OCI-LY7 (cell line): ENCODE results near the gene SRSF5. TPM values are rescaled to one million over a fixed set of nuclear protein-coding genes. Genes with fewer than 3 reads are reported as not detected.
A peak's percentile ranks its signal among the peaks of the same experiment; 100 is the strongest.
"Not testable (repeated sequence)": the region's sequence is repeated elsewhere in the genome, so short reads cannot be mapped to it uniquely, and the experiment has no call there.

ENCODE experiments used
- Bru-seq: library from RNA; stranded (reverse); fragments of 400-500 nt; gene quantifications from one replicate; lab custom pipeline; 2021; lab: Mats Ljungman, UMichigan
- BruChase-seq, 2 experiments: library from RNA; stranded (reverse); fragments of 400-500 nt; gene quantifications; one replicate each; lab custom pipeline; 2021; lab: Mats Ljungman, UMichigan
- BruUV-seq: library from RNA; stranded (reverse); fragments of 400-500 nt; replicated peaks from 2 replicates; lab custom pipeline; 2021; lab: Mats Ljungman, UMichigan
- CTCF ChIA-PET: fragments of 300-600 bp; sonication (Branson Sonifier 250); formaldehyde crosslinking; loops from one replicate; lab custom pipeline; 2022; ENCODE audit warnings: antibody characterized with exemption; ENCODE audit not compliant: unreplicated experiment; lab: Charles Lee
- POLR2A ChIA-PET: fragments of 300-600 bp; sonication (Branson Sonifier 250); formaldehyde crosslinking; loops from one replicate; lab custom pipeline; 2022; ENCODE audit warnings: antibody characterized with exemption; lab: Charles Lee
- DNase-seq: peaks from one replicate; pipeline ENCODE4 v3.0.0-alpha.2; 2015; ENCODE audit warnings: low spot score
- H2AFZ ChIP-seq: fragments of 200-600 bp; sonication (generic), shearing (Covaris generic); 2 replicates; pipeline ENCODE4 v1.6.1; 2014; ENCODE audit warnings: mild to moderate bottlenecking, antibody characterized with exemption, low read length, moderate library complexity
- H3K27ac ChIP-seq: fragments of 200-600 bp; sonication (generic); 2 replicates; pipeline ENCODE4 v1.5.1; 2014; ENCODE audit warnings: mixed run types, low read depth, mild to moderate bottlenecking, moderate library complexity, low read length, inconsistent platforms; ENCODE audit not compliant: poor library complexity, severe bottlenecking
- H3K36me3 ChIP-seq: fragments of 200-600 bp; sonication (generic); 2 replicates; pipeline ENCODE4 v1.6.1; 2014; ENCODE audit warnings: mild to moderate bottlenecking, antibody characterized with exemption, low read length, moderate library complexity, mixed read lengths; ENCODE audit not compliant: insufficient read depth
- H3K4me1 ChIP-seq: fragments of 200-600 bp; sonication (generic); 2 replicates; pipeline ENCODE4 v1.5.1; 2014; ENCODE audit warnings: mild to moderate bottlenecking, low read length; ENCODE audit not compliant: insufficient read depth, poor library complexity, severe bottlenecking
- H3K4me2 ChIP-seq: fragments of 200-600 bp; sonication (generic); 2 replicates; pipeline ENCODE4 v1.6.1; 2014; ENCODE audit warnings: mild to moderate bottlenecking, low read length
- H3K4me3 ChIP-seq: fragments of 200-600 bp; sonication (generic); 2 replicates; pipeline ENCODE4 v1.5.1; 2014; ENCODE audit warnings: mild to moderate bottlenecking, low read depth, low read length; ENCODE audit not compliant: poor library complexity, severe bottlenecking
- H3K79me2 ChIP-seq: fragments of 200-600 bp; sonication (generic); 2 replicates; pipeline ENCODE4 v1.6.1; 2016; ENCODE audit warnings: low read depth, mild to moderate bottlenecking, low read length, moderate library complexity, mixed read lengths; ENCODE audit not compliant: insufficient read depth
- H3K9me2 ChIP-seq: fragments of 200-600 bp; sonication (generic); 2 replicates; pipeline ENCODE4 v1.6.1; 2016; ENCODE audit warnings: mild to moderate bottlenecking, low read length, mixed read lengths; ENCODE audit not compliant: insufficient read depth
- H3K9me3 ChIP-seq: fragments of 200-600 bp; sonication (generic); 2 replicates; pipeline ENCODE4 v1.6.1; 2014; ENCODE audit warnings: mild to moderate bottlenecking, mixed run types, low read length, mixed read lengths
- H4K20me1 ChIP-seq: fragments of 200-600 bp; sonication (generic); 2 replicates; pipeline ENCODE4 v1.6.1; 2014; ENCODE audit warnings: mild to moderate bottlenecking, antibody characterized with exemption, low read length, moderate library complexity, mixed read lengths; ENCODE audit not compliant: insufficient read depth
- CTCF ChIP-seq: fragments of 200-600 bp; sonication (generic); conservative IDR thresholded peaks from 2 replicates; pipeline ENCODE4 v1.5.1; 2014; ENCODE audit warnings: mild to moderate bottlenecking, antibody characterized with exemption, low read length, moderate library complexity, mixed read lengths
- EZH2phosphoT487 ChIP-seq: fragments of 200-600 bp; sonication (generic); IDR thresholded peaks from 2 replicates; pipeline ENCODE4 v1.6.1; 2018; ENCODE audit warnings: low read depth, borderline replicate concordance, mild to moderate bottlenecking, mixed run types, antibody characterized with exemption, low read length, moderate library complexity, mixed read lengths
- intact Hi-C: fragments of 100-400 bp; cut with micrococcal nuclease; formaldehyde crosslinking; loops from one replicate; pipeline ENCODE4 v1.10.0; 2022; ENCODE audit not compliant: unreplicated experiment
- long read RNA-seq: library from polyadenylated mRNA; stranded (forward); transcript quantifications from one replicate; pipeline ENCODE4 v2.0.0, GENCODE V29; 2022
- total RNA-seq, 2 experiments: library from RNA; depleted of rRNA in 1 of 2; stranded (reverse); fragments of >200 nt in 1 of 2; shearing (Covaris generic) in 1 of 2; gene quantifications; 2 replicates each; pipeline ENCODE4 v1.2.3, GENCODE V29; 2014 to 2022

The SRSF5 gene
- total RNA-seq (2014; rRNA removed; shearing (Covaris generic)), result 341 and 456 TPM in 2 replicates
- 474 and 484 TPM in 2 replicates for total RNA-seq (2022)
- Bru-seq, nascent RNA, result percentile 87 among the genes with signal in this experiment
- BruChase-seq, experiment 1, labeled RNA remaining after a 6-hour chase, result percentile 90 among the genes with signal in this experiment
- BruChase-seq, experiment 2, labeled RNA remaining after a 2-hour chase, result percentile 96 among the genes with signal in this experiment
- long read RNA-seq, transcript SRSF5-207 (6 exons, 3,044 nt), result minor isoform, 14 of 475 reads
- long read RNA-seq, transcript SRSF5-217 (8 exons, 1,500 nt), result major isoform, 65 of 475 reads
- long read RNA-seq, transcript SRSF5-212 (7 exons, 2,443 nt), result minor isoform, 39 of 475 reads
- long read RNA-seq, transcript SRSF5-201 (8 exons, 1,638 nt), result minor isoform, 32 of 475 reads
- long read RNA-seq, partial matches to known transcripts, result 49 of 475 reads
- long read RNA-seq, other reads (novel, unspliced or antisense), result 269 of 475 reads

GRCh38 chr14:69766984-69767368 lies at the start of gene SRSF5:
TSS of gene SRSF5 (plus strand) at chr14:69767142. CDS start at chr14:69768157, 1,015 bp downstream.
- Histone ChIP-seq H3K4me1 (peaks cover 14% of the 10 kb centered on the region), H2AFZ (peak within 1 kb of the TSS; percentile 94)
- BruUV-seq, result no TSS peak

GRCh38 chr14:69718614-69719013 lies 48.3 kb upstream of the SRSF5 start:
- H3K27ac ChIP-seq, intact Hi-C loops: not testable (repeated sequence)
- POLR2A ChIA-PET, result interaction anchor here (0.9 to 1.3 kb wide), 2 partner anchors 8 to 136 kb away, joined by 3 to 4 read pairs; no protein-coding TSS in a partner anchor

More at GRCh38 chr14:69766984-69767368, at the start of gene SRSF5:
- no peak for TF ChIP-seq CTCF
- no peak for TF ChIP-seq EZH2phosphoT487
- DNase-seq, result peak; percentile 97
- CTCF ChIA-PET, result no interaction called here
- peaks cover 50% of the 10 kb centered on the region for H3K79me2 ChIP-seq
- peaks cover 22% of the 10 kb centered on the region for H4K20me1 ChIP-seq
- POLR2A ChIA-PET, result interaction anchor here (0.9 to 1.5 kb wide), 7 partner anchors 10 to 285 kb away, joined by 3 to 7 read pairs (median 4); no protein-coding TSS in a partner anchor
- intact Hi-C loops, result loop anchor here (5.0 to 10.0 kb wide), 2 partner anchors 155 to 612 kb away; partner anchors contain the start of genes DCAF5 and SUSD6
- H3K9me2 ChIP-seq, result no peaks in the 10 kb centered on the region
- peak within 1 kb of the TSS; percentile 87 for H3K27ac ChIP-seq
- peaks cover 44% of the 10 kb centered on the region for H3K36me3 ChIP-seq
- H3K4me2 ChIP-seq, result peak within 1 kb of the TSS; percentile 85
- peak within 1 kb of the TSS; percentile 93 for H3K4me3 ChIP-seq
- H3K9me3 ChIP-seq, result no peaks in the 10 kb centered on the region

GRCh38 chr14:69719501-69719951 lies 47.4 kb upstream of the SRSF5 start:
- TF ChIP-seq EZH2phosphoT487 (no peak), CTCF (no peak)
- intact Hi-C loops, result no loop called here
- Histone ChIP-seq H3K79me2 (no peaks in the 10 kb centered on the region), H3K27ac (no peak overlapping the region), H4K20me1 (no peaks in the 10 kb centered on the region), H3K4me3 (no peak overlapping the region), H3K9me2 (no peaks in the 10 kb centered on the region), H2AFZ (no peak overlapping the region), H3K9me3 (no peaks in the 10 kb centered on the region), H3K4me2 (no peak overlapping the region), H3K4me1 (peaks cover 9% of the 10 kb centered on the region), H3K36me3 (peaks cover 5% of the 10 kb centered on the region; the same call in 1 of the 2 replicates)
- no peak for DNase-seq
- ChIA-PET POLR2A (interaction anchor here (0.9 to 1.3 kb wide), 3 partner anchors 9 to 16 kb away, joined by 3 to 4 read pairs (median 4); no protein-coding TSS in a partner anchor), CTCF (no interaction called here)
- BruUV-seq, result no TSS peak

More at GRCh38 chr14:69718614-69719013, 48.3 kb upstream of the SRSF5 start:
- H4K20me1 ChIP-seq, CTCF ChIA-PET, DNase-seq, H3K4me3 ChIP-seq, H3K4me2 ChIP-seq, BruUV-seq, H2AFZ ChIP-seq, H3K79me2 ChIP-seq, H3K9me2 ChIP-seq, H3K4me1 ChIP-seq, H3K9me3 ChIP-seq: not testable (repeated sequence)
- H3K36me3 ChIP-seq, result peaks cover 14% of the 10 kb centered on the region; the same call in 1 of the 2 replicates
